Activated T-helper 2 cell treated with anti-CD3 and anti-CD28 coated beads, Interferon-gamma antibody, Interleukin-2, Interleukin-4, amounts not matched to agents 10 μg/mL and 5 μg/mL and 100 μg/mL, durations not matched to agents 14 hours and 24 hours and 36 hours (primary cell): Measurements from ENCODE around the gene MED15. TPM values are rescaled to one million over a fixed set of nuclear protein-coding genes. Genes with fewer than 3 reads are reported as not detected.

Experiments used
- DNase-seq: peaks from one replicate; pipeline ENCODE4 v3.0.0; 2021; ENCODE audit warnings: low spot score
- H3K27ac Mint-ChIP-seq: one replicate; pipeline ENCODE4 v1.8.0; 2021; ENCODE audit warnings: mixed read lengths
- H3K27me3 Mint-ChIP-seq: one replicate; pipeline ENCODE4 v1.8.0; 2021; ENCODE audit warnings: low read depth, mixed read lengths
- H3K36me3 Mint-ChIP-seq: one replicate; pipeline ENCODE4 v1.8.0; 2021; ENCODE audit warnings: low read depth, mixed read lengths
- H3K4me1 Mint-ChIP-seq: one replicate; pipeline ENCODE4 v1.8.0; 2021; ENCODE audit warnings: low read depth, mixed read lengths
- H3K4me3 Mint-ChIP-seq: one replicate; pipeline ENCODE4 v1.8.0; 2021; ENCODE audit warnings: low read depth, mild to moderate bottlenecking, moderate library complexity, mixed read lengths
- H3K9me3 Mint-ChIP-seq: one replicate; pipeline ENCODE4 v1.8.0; 2021; ENCODE audit warnings: mixed read lengths
- intact Hi-C: fragments of 100-400 bp; cut with micrococcal nuclease; formaldehyde crosslinking; loops from one replicate; pipeline ENCODE4 v1.15.1; 2023
- total RNA-seq: library from RNA; stranded (reverse); gene quantifications from 2 replicates; pipeline ENCODE4 v1.2.3, GENCODE V29; 2022

Gene MED15
- total RNA-seq, 1 donor from 2014 or later, result 123 TPM

DNA sequence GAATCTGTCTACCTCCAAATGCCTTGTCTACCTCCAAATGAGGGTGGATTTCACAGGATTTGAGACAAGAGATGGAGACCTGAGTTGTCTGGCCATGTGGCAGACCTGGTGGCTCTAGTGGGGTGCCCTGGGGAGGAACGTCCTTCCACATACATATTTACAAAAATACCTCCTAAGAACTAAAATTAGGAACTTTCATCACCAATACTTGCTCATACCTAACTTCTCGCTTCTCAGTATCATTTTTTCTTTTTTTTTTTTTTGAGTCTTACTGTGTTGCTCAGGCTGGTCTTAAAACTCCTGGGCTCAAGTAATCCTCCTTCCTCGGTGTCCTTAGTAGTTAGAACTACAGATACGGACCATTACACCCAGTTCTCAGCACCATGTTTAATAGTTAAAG lies 117.9 kb downstream of the MED15 start:
- no peaks in the 10 kb centered on the region for H3K36me3 Mint-ChIP-seq
- H3K27me3 Mint-ChIP-seq, result peaks cover 22% of the 10 kb centered on the region
- peaks cover 20% of the 10 kb centered on the region for H3K4me1 Mint-ChIP-seq
- intact Hi-C loops, result loop anchor here (2.0 kb wide), 2 partner anchors 18 to 62 kb away; no protein-coding TSS in a partner anchor
- no peak for DNase-seq
- H3K27ac Mint-ChIP-seq, result no peak overlapping the region
- no peaks in the 10 kb centered on the region for H3K9me3 Mint-ChIP-seq
- no peak overlapping the region for H3K4me3 Mint-ChIP-seq

DNA sequence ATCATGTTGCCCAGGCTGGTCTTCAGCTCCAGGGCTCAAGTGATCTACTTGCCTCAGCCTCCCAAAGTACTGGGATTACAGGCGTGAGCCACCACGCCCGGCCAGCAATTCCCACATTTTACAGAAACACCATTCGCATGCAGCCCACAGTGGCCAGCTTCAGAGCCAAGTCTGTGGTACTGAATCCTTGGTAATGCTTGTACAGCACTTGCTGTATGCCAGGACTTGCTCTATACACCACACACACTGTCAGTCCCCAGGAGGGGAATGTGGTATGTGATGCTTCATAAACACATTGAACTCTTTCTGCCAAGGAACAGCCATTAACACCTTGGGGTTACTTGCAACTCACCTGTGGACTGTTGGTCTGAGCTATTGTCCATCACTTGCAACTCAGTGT lies 119.4 kb downstream of the MED15 start:
- intact Hi-C loops, result no loop called here
- Mint-ChIP-seq H3K4me1 (peaks cover 20% of the 10 kb centered on the region), H3K4me3 (no peak overlapping the region), H3K27ac (no peak overlapping the region), H3K36me3 (no peaks in the 10 kb centered on the region), H3K9me3 (no peaks in the 10 kb centered on the region), H3K27me3 (peaks cover 20% of the 10 kb centered on the region)
- DNase-seq, result no peak

DNA sequence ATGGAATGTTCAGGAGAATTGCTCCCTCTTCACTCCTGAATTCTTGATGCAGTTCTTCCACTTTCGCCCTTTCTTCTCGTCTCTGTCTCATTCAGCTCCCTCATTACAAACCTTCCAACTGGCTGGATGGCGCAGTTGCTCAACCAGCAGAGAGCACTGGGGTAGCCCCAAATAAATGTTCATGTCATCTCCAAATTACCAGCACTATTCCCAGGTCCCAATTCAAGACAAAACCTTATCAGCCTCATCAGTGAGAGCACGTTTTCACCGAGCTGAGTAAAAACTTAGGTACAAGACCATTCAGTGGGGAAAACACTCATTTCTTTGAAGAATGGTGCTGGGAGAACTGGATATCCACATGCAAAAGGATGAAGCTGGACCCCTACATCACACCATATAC lies 120.0 kb downstream of the MED15 start:
- Mint-ChIP-seq H3K27ac (no peak overlapping the region), H3K36me3 (no peaks in the 10 kb centered on the region), H3K4me3 (no peak overlapping the region), H3K4me1 (peaks cover 20% of the 10 kb centered on the region), H3K27me3 (peaks cover 20% of the 10 kb centered on the region), H3K9me3 (no peaks in the 10 kb centered on the region)
- DNase-seq, result no peak
- intact Hi-C loops, result no loop called here

DNA sequence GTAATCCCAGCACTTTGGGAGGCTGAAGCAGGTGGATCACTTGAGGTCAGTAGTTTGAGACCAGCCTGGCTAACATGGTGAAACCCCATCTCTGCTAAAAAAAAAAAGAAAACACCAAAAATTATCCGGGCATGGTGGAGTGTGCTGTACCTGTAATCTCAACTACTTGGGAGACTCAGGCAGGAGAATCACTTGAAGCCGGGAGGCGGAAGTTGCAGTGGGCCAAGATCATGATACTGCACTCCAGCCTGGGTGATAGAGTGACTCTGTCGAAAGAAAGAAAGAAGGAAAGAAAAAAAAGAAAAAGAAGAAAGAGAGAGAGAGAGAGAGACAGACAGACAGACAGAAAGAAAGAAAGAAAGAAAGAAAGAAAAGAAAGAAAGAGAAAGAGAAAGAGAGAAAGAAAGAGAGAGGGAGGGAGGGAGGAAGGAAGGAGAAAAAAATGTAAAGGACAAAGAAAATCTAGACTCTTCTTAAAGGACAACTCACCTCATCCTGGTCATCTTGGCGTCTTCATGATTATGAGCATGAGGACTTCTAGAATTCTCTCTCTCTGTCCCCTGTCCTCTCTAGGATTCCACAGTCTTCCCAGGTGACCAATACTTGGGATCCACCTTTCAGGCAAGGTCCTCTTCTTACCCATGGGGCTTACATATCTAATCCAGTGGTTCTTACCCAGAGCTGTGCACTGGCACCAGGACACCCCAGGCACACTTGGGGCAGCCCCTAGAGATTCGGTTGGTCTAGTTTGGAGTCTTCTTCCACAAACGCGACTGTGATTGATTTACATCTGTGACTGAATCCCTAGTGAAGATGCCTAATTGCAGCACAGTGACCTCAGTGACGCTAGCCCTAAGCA lies 120.9 kb downstream of the MED15 start:
- intact Hi-C loops, result no loop called here
- Mint-ChIP-seq H3K9me3 (no peaks in the 10 kb centered on the region), H3K27ac (no peak overlapping the region), H3K4me3 (no peak overlapping the region), H3K4me1 (peaks cover 20% of the 10 kb centered on the region), H3K36me3 (no peaks in the 10 kb centered on the region), H3K27me3 (peaks cover 20% of the 10 kb centered on the region)
- no peak for DNase-seq

DNA sequence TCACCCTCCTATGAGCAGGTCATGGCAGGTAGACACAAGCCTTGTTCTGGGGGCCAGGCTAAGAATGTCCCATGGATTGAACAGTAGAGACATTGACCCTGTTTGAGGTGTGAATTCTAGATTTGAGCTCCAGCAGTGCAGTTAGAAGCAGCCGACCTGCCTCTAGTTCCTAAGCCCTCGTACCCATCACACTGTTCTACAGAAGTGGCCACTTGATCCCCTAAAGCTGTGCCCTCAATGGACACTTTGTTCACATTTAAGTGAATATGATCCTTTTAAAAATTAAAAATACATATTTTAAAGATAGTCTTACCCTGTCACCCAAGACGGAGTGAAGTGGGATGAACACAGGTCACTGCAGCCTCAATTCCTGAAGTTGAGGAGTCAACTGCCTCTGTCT lies 122.0 kb downstream of the MED15 start:
- H3K4me3 Mint-ChIP-seq, result no peak overlapping the region
- intact Hi-C loops, result no loop called here
- H3K4me1 Mint-ChIP-seq, result peaks cover 11% of the 10 kb centered on the region
- H3K27ac Mint-ChIP-seq, result no peak overlapping the region
- no peak for DNase-seq
- H3K9me3 Mint-ChIP-seq, result no peaks in the 10 kb centered on the region
- H3K27me3 Mint-ChIP-seq, result peaks cover 20% of the 10 kb centered on the region
- no peaks in the 10 kb centered on the region for H3K36me3 Mint-ChIP-seq

DNA sequence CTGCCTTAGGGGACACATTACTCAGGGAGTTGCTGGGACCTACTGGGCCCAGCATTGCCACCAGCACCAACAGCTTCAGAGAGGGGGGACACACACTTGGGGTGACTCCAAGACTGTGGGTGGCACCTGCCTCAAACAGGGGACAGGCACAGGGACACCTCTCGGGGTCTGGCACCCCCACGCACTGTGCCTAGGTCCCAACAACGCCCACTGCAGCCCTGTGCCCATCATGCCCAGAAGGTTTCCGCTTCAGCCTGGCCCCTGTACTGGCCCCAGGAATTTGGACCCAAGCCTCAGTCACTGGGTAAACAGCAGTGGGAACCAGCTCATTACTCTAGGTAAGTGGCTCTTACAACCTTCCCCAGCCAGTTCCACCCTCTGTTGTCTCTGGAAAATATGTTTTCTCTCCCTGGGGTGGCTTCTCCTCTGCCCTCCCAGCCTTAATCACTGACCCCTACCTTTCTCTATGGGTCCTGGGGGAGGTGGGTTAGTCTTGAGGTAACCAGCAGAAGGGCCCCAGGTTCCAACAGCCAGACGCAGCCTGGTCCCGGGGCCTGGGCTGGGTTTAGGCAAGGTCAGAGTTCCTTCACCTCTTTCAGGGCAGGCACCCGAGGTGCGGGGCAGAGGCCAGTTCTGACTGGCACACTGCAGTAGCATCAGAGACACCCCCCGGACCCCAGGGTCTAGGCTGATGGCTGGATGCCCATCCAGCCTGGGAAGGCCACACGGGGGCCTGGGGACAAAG lies 123.6 kb downstream of the MED15 start:
- Mint-ChIP-seq H3K27me3 (peaks cover 17% of the 10 kb centered on the region), H3K4me3 (no peak overlapping the region), H3K9me3 (no peaks in the 10 kb centered on the region), H3K4me1 (no peaks in the 10 kb centered on the region), H3K36me3 (no peaks in the 10 kb centered on the region), H3K27ac (no peak overlapping the region)
- no peak for DNase-seq
- intact Hi-C loops, result no loop called here

DNA sequence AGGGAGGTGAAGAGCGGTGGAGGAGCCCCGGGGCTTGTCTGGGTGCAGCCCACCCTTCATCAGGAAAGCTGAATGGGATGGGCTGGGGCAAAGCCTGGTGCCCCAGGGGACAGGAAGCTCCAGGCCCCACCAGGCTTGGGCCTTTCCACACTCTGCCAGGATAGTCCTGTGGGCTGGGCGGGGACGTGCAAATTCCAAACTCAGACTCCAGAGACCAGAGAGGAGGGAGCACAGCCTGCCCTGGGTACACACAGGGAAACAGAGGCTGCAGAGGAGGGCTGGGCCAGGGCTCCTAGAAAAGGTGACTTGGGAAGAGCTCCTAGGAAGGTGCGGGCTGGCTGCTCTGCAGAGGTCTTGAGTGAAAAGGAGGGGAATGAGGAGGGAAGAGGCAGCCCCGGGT lies 124.7 kb downstream of the MED15 start:
- no peaks in the 10 kb centered on the region for H3K9me3 Mint-ChIP-seq
- no peak overlapping the region for H3K27ac Mint-ChIP-seq
- H3K27me3 Mint-ChIP-seq, result peaks cover 14% of the 10 kb centered on the region

DNA sequence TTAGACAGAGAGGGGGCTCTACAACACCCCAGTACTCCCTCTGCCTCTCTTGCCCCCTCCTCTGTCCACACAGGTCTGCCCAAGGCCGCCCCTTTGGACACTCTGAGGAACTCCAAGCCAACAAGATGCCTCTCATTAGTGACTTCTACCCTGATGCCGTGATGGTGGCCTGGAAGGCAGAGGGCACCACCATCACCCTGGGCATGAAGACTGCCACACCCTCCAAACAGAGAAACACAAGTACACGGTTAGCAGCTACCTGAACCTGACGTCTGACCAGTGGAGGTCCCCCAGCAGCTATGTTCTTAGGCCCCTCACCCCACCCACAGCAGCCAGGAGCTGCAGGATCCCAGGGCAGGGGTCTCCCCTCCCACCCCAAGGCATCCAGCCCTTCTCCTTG lies 125.1 kb downstream of the MED15 start:
- H3K4me1 Mint-ChIP-seq, result no peaks in the 10 kb centered on the region
- H3K4me3 Mint-ChIP-seq, result no peak overlapping the region
- intact Hi-C loops, result no loop called here
- H3K27ac Mint-ChIP-seq, result no peak overlapping the region
- H3K36me3 Mint-ChIP-seq, result no peaks in the 10 kb centered on the region
- peaks cover 14% of the 10 kb centered on the region for H3K27me3 Mint-ChIP-seq
- DNase-seq, result no peak
- no peaks in the 10 kb centered on the region for H3K9me3 Mint-ChIP-seq

More for the DNA sequence above, 124.7 kb downstream of the MED15 start:
- no peaks in the 10 kb centered on the region for H3K36me3 Mint-ChIP-seq
- H3K4me3 Mint-ChIP-seq, result no peak overlapping the region
- no peaks in the 10 kb centered on the region for H3K4me1 Mint-ChIP-seq
- intact Hi-C loops, result no loop called here
- no peak for DNase-seq

DNA sequence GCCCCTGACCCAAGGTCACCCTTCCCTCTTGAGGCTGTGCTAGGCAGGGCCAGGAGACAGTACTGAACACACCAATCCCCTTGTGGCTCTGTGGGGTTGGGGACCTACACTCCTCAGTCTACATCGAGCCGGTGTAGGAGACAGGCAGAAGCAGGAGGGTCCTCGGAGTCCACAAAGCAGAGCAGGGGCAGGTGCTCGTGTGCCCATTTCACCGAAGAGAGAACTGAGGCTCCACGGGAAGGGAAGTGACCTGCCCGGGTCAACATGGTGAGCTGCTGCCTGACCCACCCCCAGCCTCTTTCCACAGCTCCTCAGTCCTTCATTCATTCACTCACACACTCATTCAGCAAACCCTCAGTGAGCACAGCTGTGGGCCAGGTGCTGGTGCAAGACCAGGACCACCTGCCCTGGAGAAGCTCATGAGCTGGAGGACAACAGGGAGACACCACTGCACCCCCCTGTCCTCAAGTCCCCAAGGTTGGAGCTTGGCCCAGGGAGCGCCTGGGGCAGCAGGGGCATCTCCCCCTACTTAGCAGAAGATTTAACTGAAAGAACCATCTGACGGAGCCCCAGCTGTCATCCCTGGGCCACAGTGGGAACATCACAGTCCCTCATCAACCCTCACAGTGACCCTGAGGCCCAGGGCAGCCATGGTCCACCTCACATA lies 127.3 kb downstream of the MED15 start:
- H3K9me3 Mint-ChIP-seq, result peaks cover under 1% of the 10 kb centered on the region
- H3K36me3 Mint-ChIP-seq, result no peaks in the 10 kb centered on the region

DNA sequence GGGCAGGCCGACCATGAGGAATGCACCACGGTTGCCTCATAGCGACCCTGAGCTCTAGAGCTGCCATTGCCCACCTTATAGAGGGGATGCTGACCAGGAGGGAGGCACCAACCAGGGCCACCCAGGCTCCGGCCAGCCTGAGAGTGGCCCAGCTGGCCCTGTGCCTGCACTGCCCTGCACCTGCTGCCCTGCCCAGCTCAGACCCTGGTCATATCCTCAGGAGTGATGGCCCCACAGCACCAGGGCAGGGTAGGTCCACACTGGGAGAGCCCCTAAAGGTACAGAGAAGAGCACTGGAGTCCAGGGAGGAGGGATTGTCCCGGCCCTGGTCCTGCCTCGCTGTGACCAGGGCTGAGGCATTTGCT lies 127.8 kb downstream of the MED15 start:
- Mint-ChIP-seq H3K36me3 (no peaks in the 10 kb centered on the region), H3K9me3 (peaks cover 4% of the 10 kb centered on the region), H3K4me3 (no peak overlapping the region), H3K27ac (no peak overlapping the region), H3K4me1 (no peaks in the 10 kb centered on the region), H3K27me3 (peaks cover 13% of the 10 kb centered on the region)
- intact Hi-C loops, result no loop called here
- no peak for DNase-seq

More for the DNA sequence above, 127.3 kb downstream of the MED15 start:
- Mint-ChIP-seq H3K4me1 (no peaks in the 10 kb centered on the region), H3K27ac (no peak overlapping the region), H3K27me3 (peaks cover 14% of the 10 kb centered on the region), H3K4me3 (no peak overlapping the region)
- intact Hi-C loops, result no loop called here
- no peak for DNase-seq

DNA sequence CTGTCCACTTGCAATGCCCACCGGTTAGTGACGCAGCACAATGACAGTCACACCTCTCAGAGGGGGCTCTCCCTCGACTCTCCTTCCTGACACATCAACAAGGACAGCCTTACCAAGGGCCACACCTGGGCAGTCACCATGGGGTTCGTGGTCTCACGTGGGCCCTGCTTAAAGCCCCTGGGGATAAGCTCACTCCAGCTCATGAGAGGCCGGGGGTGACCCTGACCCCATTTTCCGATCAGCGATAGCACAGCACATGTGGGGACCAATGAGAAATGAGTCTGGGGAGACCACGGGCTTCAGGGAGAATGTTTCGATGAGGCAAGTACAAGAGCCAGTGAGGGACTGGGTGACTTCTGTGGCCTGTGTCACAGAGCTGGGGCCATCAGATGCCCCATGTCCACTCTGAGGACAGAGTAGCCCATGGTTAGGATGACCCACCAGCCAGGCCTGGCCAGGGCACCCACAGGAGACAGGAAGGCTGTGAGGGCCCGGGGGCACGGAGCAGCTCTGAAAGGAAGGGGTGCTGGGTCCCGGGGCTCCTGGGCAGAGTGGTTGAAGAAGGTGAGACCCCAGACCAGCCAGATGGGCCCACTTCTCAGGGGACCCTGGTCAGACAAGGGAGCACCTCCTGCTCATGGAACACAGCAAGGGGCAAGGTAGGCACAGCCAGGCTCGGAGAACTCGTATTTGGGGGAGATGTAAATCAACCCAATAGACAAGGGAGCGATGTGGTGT lies 128.8 kb downstream of the MED15 start:
- H3K4me1 Mint-ChIP-seq, result no peaks in the 10 kb centered on the region
- H3K4me3 Mint-ChIP-seq, result no peak overlapping the region
- peaks cover 11% of the 10 kb centered on the region for H3K27me3 Mint-ChIP-seq
- no peak for DNase-seq
- peaks cover 4% of the 10 kb centered on the region for H3K9me3 Mint-ChIP-seq
- intact Hi-C loops, result no loop called here
- H3K36me3 Mint-ChIP-seq, result no peaks in the 10 kb centered on the region
- no peak overlapping the region for H3K27ac Mint-ChIP-seq

DNA sequence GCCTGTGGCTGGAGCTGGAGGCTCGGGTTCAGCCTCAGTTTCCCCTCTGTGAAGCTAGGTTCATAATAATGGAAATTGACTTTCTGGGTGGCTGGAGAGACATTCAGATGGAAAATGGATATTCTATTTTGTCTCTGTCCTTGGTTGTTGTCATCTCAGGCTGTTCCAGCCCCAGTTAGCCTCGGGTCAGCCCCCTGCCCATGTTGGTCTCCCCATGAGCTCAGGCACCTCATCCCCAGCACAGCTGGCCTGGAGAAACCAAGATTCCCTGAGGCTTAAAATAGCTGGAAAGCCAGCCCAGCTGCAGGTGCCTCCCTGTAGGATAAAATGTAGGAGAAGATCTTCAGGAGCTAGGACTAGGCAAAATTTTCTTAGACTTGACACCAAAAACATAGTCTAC lies 129.5 kb downstream of the MED15 start:
- Mint-ChIP-seq H3K4me1 (no peaks in the 10 kb centered on the region), H3K27me3 (peaks cover 11% of the 10 kb centered on the region), H3K4me3 (no peak overlapping the region), H3K9me3 (peaks cover 4% of the 10 kb centered on the region), H3K27ac (no peak overlapping the region), H3K36me3 (no peaks in the 10 kb centered on the region)
- intact Hi-C loops, result no loop called here
- DNase-seq, result no peak
